HG03108 (cell line): ENCODE data around the gene DSE.
A peak's percentile ranks its signal among the peaks of the same experiment; 100 is the strongest.
"Not testable (repeated sequence)": the region's sequence is repeated elsewhere in the genome, so short reads cannot be mapped to it uniquely, and the experiment has no call there.

ENCODE experiments used
- ATAC-seq: cut with Tn5 transposase; IDR thresholded peaks from one replicate; pipeline ENCODE4 v1.9.1; 2021; ENCODE audit warnings: moderate library complexity; ENCODE audit not compliant: unreplicated experiment

Gene DSE

GRCh38 chr6:116370760-116371119 lies at the start of gene DSE:
DSE (plus strand) TSS chr6:116370947; CDS start chr6:116399251, 28,304 bp downstream.
- peak; percentile 69 for ATAC-seq

- not testable (repeated sequence) for ATAC-seq
Measured at GRCh38 chr6:116321933-116322332, 48.8 kb upstream of the DSE start.

- ATAC-seq = no peak
Measured at GRCh38 chr6:116323863-116324262, 46.9 kb upstream of the DSE start.

GRCh38 chr6:116325634-116326132 lies 45.1 kb upstream of the DSE start:
- not testable (repeated sequence) for ATAC-seq

- ATAC-seq = no peak
Measured at GRCh38 chr6:116326181-116326671, 44.5 kb upstream of the DSE start.

GRCh38 chr6:116326996-116327395 lies 43.8 kb upstream of the DSE start:
- ATAC-seq = no peak

GRCh38 chr6:116327803-116328527 lies 42.8 kb upstream of the DSE start:
- no peak for ATAC-seq

GRCh38 chr6:116328528-116328903 lies 42.2 kb upstream of the DSE start:
- ATAC-seq = no peak

GRCh38 chr6:116329156-116329555 lies 41.6 kb upstream of the DSE start:
- no peak for ATAC-seq

GRCh38 chr6:116330511-116330910 lies 40.2 kb upstream of the DSE start:
- ATAC-seq = no peak

GRCh38 chr6:116332096-116332495 lies 38.7 kb upstream of the DSE start:
- ATAC-seq = no peak

- not testable (repeated sequence) for ATAC-seq
Measured at GRCh38 chr6:116334638-116335409, 35.9 kb upstream of the DSE start.

GRCh38 chr6:116335612-116336215 lies 35.0 kb upstream of the DSE start:
- ATAC-seq = no peak

- no peak for ATAC-seq
Measured at GRCh38 chr6:116338943-116339342, 31.8 kb upstream of the DSE start.

GRCh38 chr6:116340625-116341024 lies 30.1 kb upstream of the DSE start:
- not testable (repeated sequence) for ATAC-seq

- no peak for ATAC-seq
Measured at GRCh38 chr6:116349216-116349615, 21.5 kb upstream of the DSE start.

- no peak for ATAC-seq
Measured at GRCh38 chr6:116351101-116351500, 19.6 kb upstream of the DSE start.

- peak; percentile 64 for ATAC-seq
Measured at GRCh38 chr6:116352515-116353471, 18.0 kb upstream of the DSE start.

- ATAC-seq = no peak
Measured at GRCh38 chr6:116354236-116354635, 16.5 kb upstream of the DSE start.

GRCh38 chr6:116355796-116356195 lies 15.0 kb upstream of the DSE start:
- no peak for ATAC-seq
